Activated T-helper 2 cell treated with anti-CD3 and anti-CD28 coated beads, Interferon-gamma antibody, Interleukin-2, Interleukin-4, amounts not matched to agents 10 μg/mL and 5 μg/mL and 100 μg/mL, durations not matched to agents 14 hours and 24 hours and 36 hours (primary cell): ENCODE results near the gene ETV2. TPM values are rescaled to one million over a fixed set of nuclear protein-coding genes. Genes with fewer than 3 reads are reported as not detected.

ENCODE experiments used
- total RNA-seq: library from RNA; stranded (reverse); gene quantifications from 2 replicates; pipeline ENCODE4 v1.2.3, GENCODE V29; 2022

Gene ETV2
- total RNA-seq, 1 donor from 2014 or later = 1.0 TPM

Other genes with a start within 250 kb of the ETV2 start
- gene FFAR2, start 193.5 kb upstream of the ETV2 start, total RNA-seq = not detected in 2 replicates
- not detected in 2 replicates for gene KRTDAP, start 151.3 kb upstream of the ETV2 start, total RNA-seq
- 0.27 TPM in 1 of 2 replicates, not detected in the other for gene DMKN, start 128.1 kb upstream of the ETV2 start, total RNA-seq
- not detected in 2 replicates for gene SBSN, start 113.4 kb upstream of the ETV2 start, total RNA-seq
- gene GAPDHS, start 108.3 kb upstream of the ETV2 start, total RNA-seq = not detected in 2 replicates
- gene TMEM147, start 96.1 kb upstream of the ETV2 start, total RNA-seq = 121 and 122 TPM in 2 replicates
- gene ATP4A, start 78.1 kb upstream of the ETV2 start, total RNA-seq = not detected in 2 replicates
- not detected in 2 replicates for gene PMIS2, start 55.6 kb upstream of the ETV2 start, total RNA-seq
- 42.5 and 43.1 TPM in 2 replicates for gene HAUS5, start 29.0 kb upstream of the ETV2 start, total RNA-seq
- gene RBM42, start 12.7 kb upstream of the ETV2 start, total RNA-seq = 101 and 102 TPM in 2 replicates
- 431 and 461 TPM in 2 replicates for gene COX6B1, start 6.6 kb downstream of the ETV2 start, total RNA-seq
- 0.59 and 1.2 TPM in 2 replicates for gene UPK1A, start 24.8 kb downstream of the ETV2 start, total RNA-seq
- gene ZBTB32, start 62.8 kb downstream of the ETV2 start, total RNA-seq = 231 and 234 TPM in 2 replicates
- 58.4 and 63.3 TPM in 2 replicates for gene KMT2B, start 76.3 kb downstream of the ETV2 start, total RNA-seq
- gene IGFLR1, start 100.7 kb downstream of the ETV2 start, total RNA-seq = 136 and 138 TPM in 2 replicates
- gene U2AF1L4, start 103.7 kb downstream of the ETV2 start, total RNA-seq = 27.4 and 30.8 TPM in 2 replicates
- gene PSENEN, start 103.9 kb downstream of the ETV2 start, total RNA-seq = 45.1 and 46.9 TPM in 2 replicates
- 9.9 and 10.0 TPM in 2 replicates for gene LIN37, start 106.8 kb downstream of the ETV2 start, total RNA-seq
- gene HSPB6, start 115.3 kb downstream of the ETV2 start, total RNA-seq = 0.14 and 0.21 TPM in 2 replicates
- gene PROSER3, start 116.4 kb downstream of the ETV2 start, total RNA-seq = 40.1 and 41.2 TPM in 2 replicates
- 29.1 and 33.0 TPM in 2 replicates for gene ARHGAP33, start 133.8 kb downstream of the ETV2 start, total RNA-seq
- not detected in 2 replicates for gene PRODH2, start 171.1 kb downstream of the ETV2 start, total RNA-seq
- gene NPHS1, start 210.8 kb downstream of the ETV2 start, total RNA-seq = 0.05 TPM in 1 of 2 replicates, not detected in the other
- 0.18 and 0.39 TPM in 2 replicates for gene KIRREL2, start 215.2 kb downstream of the ETV2 start, total RNA-seq
- 1.2 and 1.4 TPM in 2 replicates for gene APLP1, start 226.8 kb downstream of the ETV2 start, total RNA-seq